ENCODE data around the gene R3HCC1L.

- TF ChIP-seq CTCF (IDR thresholded peaks at IDR 0.05; ENCODE audit: low read depth, low read length, poor library complexity, severe bottlenecking) = no peak
- no peak for TF ChIP-seq EZH2phosphoT487 (IDR thresholded peaks at IDR 0.05; ENCODE audit: borderline replicate concordance, low read length)
Observed at GRCh38 chr10:98217801-98218200, 83.3 kb downstream of the R3HCC1L start.

Measured in DOHH2 (cell line).